ENCODE results near the gene LRRC8A. TPM values are rescaled to one million over a fixed set of nuclear protein-coding genes. Genes with fewer than 3 reads are reported as not detected.

LRRC8A gene
- total and polyA plus RNA-seq, 2 of the 13 experiments (the other 11 are each of a cell fraction or from before 2014, with no cell fraction given), result 16.1 to 40.6 TPM

DNA sequence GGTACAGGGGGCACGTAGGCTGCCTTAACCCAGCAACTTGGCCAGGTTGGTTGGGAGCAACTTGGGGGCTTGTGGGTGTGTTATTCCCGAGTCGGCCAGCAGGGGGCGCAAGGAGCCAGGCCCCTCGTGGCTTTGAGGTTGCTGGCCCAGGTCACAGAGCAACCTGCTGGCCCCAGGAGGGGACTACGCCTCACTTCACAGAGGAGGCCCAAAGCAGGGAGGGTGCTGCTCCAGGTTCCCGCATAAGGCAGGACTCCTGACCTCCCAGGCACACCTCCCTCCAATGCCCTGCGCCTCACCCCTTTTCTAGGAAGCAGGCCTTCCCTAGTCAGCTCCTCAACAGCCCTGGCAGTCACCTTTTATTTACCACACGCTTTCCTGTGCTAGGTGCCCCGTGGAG lies 18.3 kb upstream of the LRRC8A start (continued):
- TF ChIP-seq, protein P1, sequence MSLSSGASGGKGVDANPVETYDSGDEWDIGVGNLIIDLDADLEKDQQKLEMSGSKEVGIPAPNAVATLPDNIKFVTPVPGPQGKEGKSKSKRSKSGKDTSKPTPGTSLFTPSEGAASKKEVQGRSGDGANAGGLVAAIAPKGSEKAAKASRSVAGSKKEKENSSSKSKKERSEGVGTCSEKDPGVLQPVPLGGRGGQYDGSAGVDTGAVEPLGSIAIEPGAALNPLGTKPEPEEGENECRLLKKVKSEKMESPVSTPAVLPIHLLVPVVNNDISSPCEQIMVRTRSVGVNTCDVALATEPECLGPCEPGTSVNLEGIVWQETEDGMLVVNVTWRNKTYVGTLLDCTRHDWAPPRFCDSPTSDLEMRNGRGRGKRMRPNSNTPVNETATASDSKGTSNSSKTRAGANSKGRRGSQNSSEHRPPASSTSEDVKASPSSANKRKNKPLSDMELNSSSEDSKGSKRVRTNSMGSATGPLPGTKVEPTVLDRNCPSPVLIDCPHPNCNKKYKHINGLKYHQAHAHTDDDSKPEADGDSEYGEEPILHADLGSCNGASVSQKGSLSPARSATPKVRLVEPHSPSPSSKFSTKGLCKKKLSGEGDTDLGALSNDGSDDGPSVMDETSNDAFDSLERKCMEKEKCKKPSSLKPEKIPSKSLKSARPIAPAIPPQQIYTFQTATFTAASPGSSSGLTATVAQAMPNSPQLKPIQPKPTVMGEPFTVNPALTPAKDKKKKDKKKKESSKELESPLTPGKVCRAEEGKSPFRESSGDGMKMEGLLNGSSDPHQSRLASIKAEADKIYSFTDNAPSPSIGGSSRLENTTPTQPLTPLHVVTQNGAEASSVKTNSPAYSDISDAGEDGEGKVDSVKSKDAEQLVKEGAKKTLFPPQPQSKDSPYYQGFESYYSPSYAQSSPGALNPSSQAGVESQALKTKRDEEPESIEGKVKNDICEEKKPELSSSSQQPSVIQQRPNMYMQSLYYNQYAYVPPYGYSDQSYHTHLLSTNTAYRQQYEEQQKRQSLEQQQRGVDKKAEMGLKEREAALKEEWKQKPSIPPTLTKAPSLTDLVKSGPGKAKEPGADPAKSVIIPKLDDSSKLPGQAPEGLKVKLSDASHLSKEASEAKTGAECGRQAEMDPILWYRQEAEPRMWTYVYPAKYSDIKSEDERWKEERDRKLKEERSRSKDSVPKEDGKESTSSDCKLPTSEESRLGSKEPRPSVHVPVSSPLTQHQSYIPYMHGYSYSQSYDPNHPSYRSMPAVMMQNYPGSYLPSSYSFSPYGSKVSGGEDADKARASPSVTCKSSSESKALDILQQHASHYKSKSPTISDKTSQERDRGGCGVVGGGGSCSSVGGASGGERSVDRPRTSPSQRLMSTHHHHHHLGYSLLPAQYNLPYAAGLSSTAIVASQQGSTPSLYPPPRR (CRISPR knock-in tag; IDR thresholded peaks at IDR 0.05; ENCODE audit: borderline replicate concordance), result no peak
- TF ChIP-seq RBFOX2 (IDR thresholded peaks at IDR 0.05; ENCODE audit: low read depth, low read length) (no peak), KLF6 (CRISPR knock-in tag; IDR thresholded peaks at IDR 0.05) (peak; percentile 52; the same call in 1 of the 2 replicates), CBFB (CRISPR knock-in tag; IDR thresholded peaks at IDR 0.05) (0 out of 2 replicates have a peak, but pooled peaks have one; percentile 58), RELA (CRISPR knock-in tag; IDR thresholded peaks at IDR 0.05) (no peak), MIXL1 (CRISPR knock-in tag; IDR thresholded peaks at IDR 0.05) (peak; percentile 36; the same call in 1 of the 2 replicates), ZFAT (CRISPR knock-in tag; conservative IDR thresholded peaks at IDR 0.05) (no peak)

DNA sequence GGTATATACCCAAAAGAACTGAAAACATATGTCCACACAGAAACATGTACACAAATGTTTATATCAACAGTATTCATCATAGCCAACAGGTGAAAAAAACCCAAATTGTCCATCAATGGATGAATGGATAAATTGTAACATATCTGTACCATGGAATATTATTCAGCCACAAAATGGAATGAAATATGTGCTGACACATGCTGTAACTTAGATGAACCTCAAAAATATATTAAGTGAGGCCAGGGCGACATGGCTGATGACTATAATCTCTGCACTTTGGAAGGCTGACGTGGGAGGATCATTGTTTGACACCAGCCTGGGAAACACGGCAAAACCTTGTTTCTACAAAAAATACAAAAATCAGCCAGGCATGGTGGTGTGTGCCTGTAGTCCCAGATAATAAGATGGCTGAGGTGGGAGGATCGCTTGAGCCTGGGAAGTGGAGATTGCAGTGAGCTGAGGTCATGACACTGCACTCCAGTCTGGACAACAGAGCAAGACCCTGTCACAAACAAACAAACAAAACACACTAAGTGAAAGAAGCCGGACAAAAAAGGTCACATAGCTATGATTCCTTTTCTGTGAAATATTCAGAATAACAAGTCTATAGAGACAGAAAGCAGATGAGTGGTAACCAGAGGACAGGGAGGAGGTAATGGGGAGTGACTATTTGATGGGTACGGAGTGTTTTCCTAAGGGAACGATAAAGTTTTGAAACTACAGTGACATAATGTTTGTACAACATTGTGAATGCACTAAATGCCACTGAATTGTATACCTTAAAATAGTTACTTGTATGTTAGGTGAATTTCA lies 11.6 kb upstream of the LRRC8A start:
- in situ Hi-C loops (cut with HindIII; ENCODE audit: extremely low pct_ligation_motif_present, low pct_unique_long_range_greater_than_20kb), result no loop called here
- Histone ChIP-seq H3K4me3 (replicated peaks in 1 of 3; ENCODE audit: insufficient read depth in 1 of 3, low read depth in 2 of 3, low read length in 3 of 3) (no peak overlapping the region), H3K4me1 (ENCODE audit: insufficient read depth, low read length) (peaks cover 21% of the 10 kb centered on the region), H3K27ac (ENCODE audit: extremely low read length, insufficient read depth, low read length) (no peak overlapping the region), H3K27me3 (ENCODE audit: control insufficient read depth in 1 of 2, insufficient read depth in 2 of 2, low read length in 2 of 2) (no peaks in the 10 kb centered on the region), H3K36me3 (replicated peaks in 1 of 2; ENCODE audit: control insufficient read depth in 1 of 2, insufficient read depth in 2 of 2, low read length in 2 of 2) (peaks cover 0 to 15% of the 10 kb centered on the region in 2 experiments; a peak in 2 of 5 replicates), H3K79me2 (ENCODE audit: insufficient read depth, low read length) (peaks cover 33% of the 10 kb centered on the region), H4K20me1 (ENCODE audit: insufficient read depth, low read length) (no peaks in the 10 kb centered on the region; the same call in 1 of the 2 replicates), H3K9me3 (ENCODE audit: low read length) (no peaks in the 10 kb centered on the region), H3K4me2 (ENCODE audit: low read depth, low read length) (no peak overlapping the region), H3K9ac (ENCODE audit: insufficient read depth, low read depth, low read length) (no peak overlapping the region), H2AFZ (ENCODE audit: low read length) (no peak overlapping the region)
- DNase-seq (ENCODE audit: low spot score), result no peak
- FAIRE-seq, result no peak
- WGBS (ENCODE audit: low lambda C conversion rate), result 96% methylated on average over 7 of the region's 7 CpGs
- POLR2A ChIA-PET, result interaction anchor here (0.8 kb wide), 1 partner anchor 7 kb away, joined by 4 read pairs; no protein-coding TSS in a partner anchor
- intact Hi-C loops (cut with micrococcal nuclease; ENCODE audit: unreplicated experiment), result no loop called here
- CTCF ChIA-PET (ENCODE audit: low intra/inter-chr PET ratio, low total read pairs), result no interaction called here
- ATAC-seq, result no peak
- BruUV-seq (replicated peaks), result no TSS peak
